Stimulated activated effector memory CD8-positive, alpha-beta T cell treated with anti-CD3 and anti-CD28 coated beads, Interleukin-12 subunit alpha, Interleukin-12 subunit beta, amount 100 ng/mL, for 72 hours (primary cell): Measurements from ENCODE around the gene RGMA.

Experiments
- ATAC-seq: fragments of 150-1000 bp; cut with Tn5 transposase; 2 replicates; pipeline ENCODE4 v1.10.0; 2021
- DNase-seq, 2 donors: peaks; one replicate each; pipeline ENCODE4 v3.0.0; 2021 to 2022; ENCODE audit warnings: low spot score in 2 of 2
- H3K27ac Mint-ChIP-seq: one replicate; pipeline ENCODE4 v1.8.0; 2022; ENCODE audit warnings: mild to moderate bottlenecking, mixed read lengths
- H3K36me3 Mint-ChIP-seq: one replicate; pipeline ENCODE4 v1.8.0; 2022; ENCODE audit warnings: mild to moderate bottlenecking, mixed read lengths
- H3K4me1 Mint-ChIP-seq: one replicate; pipeline ENCODE4 v1.8.0; 2022; ENCODE audit warnings: mixed read lengths
- H3K4me3 Mint-ChIP-seq: one replicate; pipeline ENCODE4 v1.8.0; 2022; ENCODE audit warnings: mild to moderate bottlenecking, mixed read lengths
- H3K9me3 Mint-ChIP-seq: one replicate; pipeline ENCODE4 v1.8.0; 2022; ENCODE audit warnings: mixed read lengths

RGMA gene

DNA sequence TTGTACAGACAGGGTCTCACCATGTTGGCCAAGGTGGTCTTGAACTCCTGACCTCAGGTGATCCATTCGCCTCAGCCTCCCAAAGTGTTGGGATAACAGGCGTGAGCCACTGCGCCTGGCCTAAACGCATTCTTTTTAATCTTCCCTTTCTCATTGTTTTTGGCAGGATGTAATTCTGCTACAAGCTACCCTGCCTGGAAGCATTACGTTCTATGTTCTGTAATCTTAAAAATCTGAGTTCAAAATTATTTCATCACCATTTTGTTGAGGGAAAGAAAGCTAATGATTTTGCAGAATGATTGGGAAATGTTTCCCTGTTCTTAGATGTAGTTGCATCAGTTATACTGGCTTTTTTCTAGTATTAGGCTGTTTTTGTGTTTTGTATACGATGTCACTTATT, 71.5 kb downstream of the RGMA start:
- Mint-ChIP-seq H3K36me3 (no peaks in the 10 kb centered on the region), H3K27ac (no peak overlapping the region), H3K4me1 (peaks cover 45% of the 10 kb centered on the region), H3K9me3 (no peaks in the 10 kb centered on the region), H3K4me3 (no peak overlapping the region)
- DNase-seq = no peak
- no peak for ATAC-seq

DNA sequence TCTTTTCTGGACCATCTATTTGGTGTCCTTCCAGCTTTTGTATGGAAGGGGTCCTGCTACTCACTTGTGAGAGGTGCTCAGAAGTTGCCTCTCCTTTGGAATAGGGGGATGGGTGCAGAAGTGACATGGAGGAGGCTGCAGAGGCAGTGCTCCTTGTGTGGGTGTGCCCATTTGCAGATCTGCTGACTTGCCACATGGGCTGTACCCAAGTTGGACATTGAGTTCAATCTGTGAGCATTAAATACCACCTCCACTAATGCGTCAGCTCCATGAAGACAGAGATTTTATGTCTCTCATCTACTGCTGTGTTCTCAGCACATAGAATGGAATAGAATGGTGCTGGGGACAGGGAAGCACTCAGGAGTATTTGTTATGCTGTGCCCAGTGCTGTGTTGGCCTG, 76.2 kb downstream of the RGMA start:
- no peak overlapping the region for H3K4me3 Mint-ChIP-seq

GRCh38 chr15:93007994-93008393, 81.0 kb downstream of the RGMA start:
- no peak for DNase-seq
- Mint-ChIP-seq H3K36me3 (no peaks in the 10 kb centered on the region), H3K4me1 (peaks cover 14% of the 10 kb centered on the region), H3K27ac (peak overlapping the region; percentile 38), H3K9me3 (no peaks in the 10 kb centered on the region), H3K4me3 (no peak overlapping the region)
- no peak for ATAC-seq

More for the DNA sequence above, 76.2 kb downstream of the RGMA start:
- Mint-ChIP-seq H3K9me3 (no peaks in the 10 kb centered on the region), H3K36me3 (no peaks in the 10 kb centered on the region), H3K27ac (peak overlapping the region; percentile 48), H3K4me1 (peaks cover 10% of the 10 kb centered on the region)
- DNase-seq (no peak), ATAC-seq (no peak)

DNA sequence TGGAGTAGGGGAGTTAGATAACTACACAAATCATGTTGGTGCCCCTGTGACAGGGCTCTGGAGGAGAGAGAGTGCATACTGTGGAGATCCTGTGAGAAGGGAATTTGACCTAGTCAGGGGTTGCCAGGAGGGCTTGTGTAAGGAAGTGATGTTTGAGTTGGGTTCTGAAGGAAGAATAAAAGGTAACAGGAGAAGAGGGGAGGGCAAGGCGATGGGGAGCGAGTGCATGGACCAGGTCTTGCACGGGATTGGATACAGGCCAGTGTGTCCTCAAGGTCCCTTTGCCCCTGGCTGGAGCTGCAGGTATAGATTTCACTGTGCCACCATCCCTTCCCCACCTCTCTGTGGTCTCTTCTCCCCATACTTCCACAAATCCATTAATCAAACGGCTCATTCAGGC, 83.9 kb downstream of the RGMA start:
- peak overlapping the region; percentile 71 for H3K27ac Mint-ChIP-seq

DNA sequence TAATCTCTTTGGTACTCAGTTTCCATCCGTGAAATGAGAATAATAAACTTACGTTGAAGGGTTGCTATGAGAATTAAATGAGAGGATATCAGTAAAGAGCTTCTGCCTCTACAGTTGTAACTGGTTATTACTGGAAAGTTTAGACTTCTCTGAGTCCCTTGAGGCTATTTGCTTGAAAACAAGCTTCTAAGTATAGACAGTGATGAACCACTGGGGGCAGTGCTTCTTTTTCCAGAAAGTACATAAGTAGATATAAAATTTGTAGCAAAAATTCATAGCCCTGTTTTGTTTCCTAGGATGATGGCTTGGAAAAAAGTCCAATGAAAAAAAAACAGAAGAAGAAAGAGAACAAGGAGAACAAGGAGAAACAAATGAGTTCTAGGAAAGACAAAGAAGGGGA, 87.1 kb downstream of the RGMA start:
- DNase-seq (no peak), ATAC-seq (no peak)
- H3K27ac Mint-ChIP-seq = peak overlapping the region; percentile 56
- H3K9me3 Mint-ChIP-seq = no peaks in the 10 kb centered on the region
- H3K4me3 Mint-ChIP-seq = no peak overlapping the region
- peaks cover 4% of the 10 kb centered on the region for H3K4me1 Mint-ChIP-seq
- H3K36me3 Mint-ChIP-seq = no peaks in the 10 kb centered on the region

More for the DNA sequence above, 83.9 kb downstream of the RGMA start:
- Mint-ChIP-seq H3K36me3 (no peaks in the 10 kb centered on the region), H3K4me1 (peaks cover 4% of the 10 kb centered on the region), H3K4me3 (no peak overlapping the region), H3K9me3 (no peaks in the 10 kb centered on the region)
- no peak for DNase-seq
- no peak for ATAC-seq

- no peak overlapping the region for H3K4me3 Mint-ChIP-seq
- peak overlapping the region; percentile 73 for H3K27ac Mint-ChIP-seq
- H3K36me3 Mint-ChIP-seq = no peaks in the 10 kb centered on the region
These were observed 87.9 kb downstream of the RGMA start for GRCh38 chr15:93001156-93001555.

DNA sequence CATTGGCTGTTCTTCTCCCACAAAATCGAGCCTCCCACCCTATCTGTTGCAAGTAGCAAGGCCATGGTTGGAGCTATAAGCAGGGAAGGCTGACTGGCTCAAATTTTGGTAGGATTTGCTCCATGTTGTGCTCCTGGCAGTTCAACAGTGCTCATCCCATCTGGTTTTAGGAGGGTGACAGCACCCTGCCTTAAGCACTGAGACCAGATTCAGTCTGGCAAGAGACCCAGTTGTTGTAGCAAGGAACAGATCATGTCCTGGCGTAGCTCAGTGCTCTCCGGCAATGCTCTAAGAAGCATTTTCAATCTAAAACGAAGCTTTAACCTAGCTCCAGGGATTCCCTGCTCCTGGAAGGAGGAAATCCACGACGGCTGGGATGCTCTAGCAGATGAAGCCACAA, 91.2 kb downstream of the RGMA start:
- Mint-ChIP-seq H3K36me3 (no peaks in the 10 kb centered on the region), H3K27ac (peak overlapping the region; percentile 64), H3K9me3 (no peaks in the 10 kb centered on the region), H3K4me3 (no peak overlapping the region), H3K4me1 (peaks cover 7% of the 10 kb centered on the region)
- DNase-seq (no peak), ATAC-seq (no peak)

More at GRCh38 chr15:93001156-93001555, 87.9 kb downstream of the RGMA start:
- ATAC-seq = no peak
- DNase-seq = no peak
- Mint-ChIP-seq H3K9me3 (no peaks in the 10 kb centered on the region), H3K4me1 (peaks cover 4% of the 10 kb centered on the region)

DNA sequence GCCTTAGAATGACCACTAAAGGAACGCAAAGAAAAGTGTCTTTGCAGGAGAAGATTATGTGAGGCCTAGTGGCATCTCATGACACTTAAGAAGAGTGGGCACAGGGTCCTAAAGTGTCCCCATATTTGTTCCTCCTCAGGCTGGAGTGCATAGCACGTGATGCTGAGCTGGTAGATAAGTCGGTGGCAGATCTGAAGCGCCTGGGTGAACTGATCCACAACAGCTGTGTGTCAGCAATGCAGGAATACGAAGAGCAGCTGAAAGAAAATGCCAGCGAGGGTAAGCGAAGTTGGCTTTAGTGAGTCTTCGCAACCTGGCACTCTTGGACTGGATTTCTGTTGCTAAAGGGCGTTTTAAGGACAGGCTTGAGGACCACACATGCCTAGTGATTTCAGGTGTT, 96.3 kb downstream of the RGMA start:
- H3K4me3 Mint-ChIP-seq = no peak overlapping the region
- DNase-seq = no peak
- peak overlapping the region; percentile 8 for H3K27ac Mint-ChIP-seq
- no peaks in the 10 kb centered on the region for H3K9me3 Mint-ChIP-seq
- no peak for ATAC-seq
- H3K4me1 Mint-ChIP-seq = peaks cover 22% of the 10 kb centered on the region
- H3K36me3 Mint-ChIP-seq = no peaks in the 10 kb centered on the region

GRCh38 chr15:92990031-92990430, 99.0 kb downstream of the RGMA start:
- Mint-ChIP-seq H3K36me3 (no peaks in the 10 kb centered on the region), H3K4me1 (peaks cover 22% of the 10 kb centered on the region), H3K4me3 (no peak overlapping the region), H3K9me3 (no peaks in the 10 kb centered on the region), H3K27ac (peak overlapping the region; percentile 48)
- DNase-seq = no peak
- no peak for ATAC-seq

DNA sequence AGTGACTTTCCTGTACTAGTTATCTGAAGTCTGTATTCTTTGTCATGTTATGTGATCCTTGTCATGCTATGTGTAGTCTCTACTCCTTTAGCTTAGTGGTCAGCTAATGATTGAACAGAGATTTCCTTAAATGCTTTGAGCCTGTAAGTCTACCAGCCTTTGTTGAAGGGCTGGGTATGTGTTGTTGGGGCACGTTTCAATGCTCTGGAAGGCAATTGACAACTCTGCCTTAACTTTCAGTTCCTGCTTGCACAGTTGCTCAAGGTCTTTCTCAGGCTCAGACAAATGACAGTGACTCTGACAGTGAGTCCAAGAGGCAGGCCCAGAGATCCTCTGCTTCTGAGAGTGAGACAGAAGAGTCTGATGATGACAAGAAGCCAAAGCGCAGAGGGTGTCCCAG, 99.5 kb downstream of the RGMA start:
- Mint-ChIP-seq H3K9me3 (no peaks in the 10 kb centered on the region), H3K27ac (peak overlapping the region; percentile 48), H3K36me3 (no peaks in the 10 kb centered on the region), H3K4me1 (peaks cover 22% of the 10 kb centered on the region), H3K4me3 (no peak overlapping the region)
- no peak for DNase-seq
- no peak for ATAC-seq
